GM18511 (cell line): ENCODE data around the gene NPR1.
"Not testable (repeated sequence)": the region's sequence is repeated elsewhere in the genome, so short reads cannot be mapped to it uniquely, and the experiment has no call there.

Source experiments
- ATAC-seq: cut with Tn5 transposase; IDR thresholded peaks from one replicate; pipeline ENCODE4 v1.9.1; 2021; ENCODE audit warnings: mild to moderate bottlenecking, moderate library complexity; ENCODE audit not compliant: unreplicated experiment

The NPR1 gene

DNA sequence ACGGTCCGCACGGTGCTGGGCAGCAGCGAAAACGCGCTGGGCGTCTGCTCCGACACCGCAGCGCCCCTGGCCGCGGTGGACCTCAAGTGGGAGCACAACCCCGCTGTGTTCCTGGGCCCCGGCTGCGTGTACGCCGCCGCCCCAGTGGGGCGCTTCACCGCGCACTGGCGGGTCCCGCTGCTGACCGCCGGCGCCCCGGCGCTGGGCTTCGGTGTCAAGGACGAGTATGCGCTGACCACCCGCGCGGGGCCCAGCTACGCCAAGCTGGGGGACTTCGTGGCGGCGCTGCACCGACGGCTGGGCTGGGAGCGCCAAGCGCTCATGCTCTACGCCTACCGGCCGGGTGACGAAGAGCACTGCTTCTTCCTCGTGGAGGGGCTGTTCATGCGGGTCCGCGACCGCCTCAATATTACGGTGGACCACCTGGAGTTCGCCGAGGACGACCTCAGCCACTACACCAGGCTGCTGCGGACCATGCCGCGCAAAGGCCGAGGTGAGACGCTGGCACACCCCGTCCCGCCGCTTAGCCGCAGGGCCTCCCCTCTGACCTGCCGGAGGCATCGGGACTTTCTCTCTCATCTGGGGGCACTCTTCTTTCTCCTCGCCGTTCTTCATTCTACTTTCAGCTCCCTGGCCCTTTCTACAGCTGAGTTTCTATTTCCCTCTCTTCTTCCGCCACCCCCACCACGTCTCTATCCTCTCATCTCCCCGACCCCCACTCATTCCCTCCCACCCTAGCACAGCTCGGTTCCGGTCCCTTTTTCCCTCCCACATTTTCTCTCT, 1.0 kb downstream of the NPR1 start:
- ATAC-seq, result no peak

GRCh38 chr1:153680120-153680403, 1.6 kb downstream of the NPR1 start:
- ATAC-seq, result no peak

DNA sequence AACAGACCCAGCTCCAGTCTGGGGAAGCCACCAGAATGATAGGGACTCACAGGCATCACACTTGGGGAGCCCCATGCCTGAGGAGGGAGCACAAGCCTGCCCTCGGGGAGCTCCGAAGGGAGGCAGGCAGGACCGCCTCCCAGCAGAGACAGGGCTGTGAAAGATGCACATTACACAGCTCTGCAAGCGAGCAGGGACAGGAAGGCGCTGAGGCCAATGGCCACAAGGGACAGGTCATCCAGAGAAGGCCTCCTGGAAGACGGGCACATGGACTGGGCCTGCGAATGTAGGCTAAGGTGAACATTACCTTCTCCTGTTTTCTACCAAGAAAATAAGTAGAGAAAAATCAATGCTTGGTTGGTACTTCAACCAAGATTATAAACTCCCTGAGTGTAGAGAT, 4.2 kb downstream of the NPR1 start:
- ATAC-seq, result no peak

GRCh38 chr1:153683854-153684253, 5.4 kb downstream of the NPR1 start:
- no peak for ATAC-seq

DNA sequence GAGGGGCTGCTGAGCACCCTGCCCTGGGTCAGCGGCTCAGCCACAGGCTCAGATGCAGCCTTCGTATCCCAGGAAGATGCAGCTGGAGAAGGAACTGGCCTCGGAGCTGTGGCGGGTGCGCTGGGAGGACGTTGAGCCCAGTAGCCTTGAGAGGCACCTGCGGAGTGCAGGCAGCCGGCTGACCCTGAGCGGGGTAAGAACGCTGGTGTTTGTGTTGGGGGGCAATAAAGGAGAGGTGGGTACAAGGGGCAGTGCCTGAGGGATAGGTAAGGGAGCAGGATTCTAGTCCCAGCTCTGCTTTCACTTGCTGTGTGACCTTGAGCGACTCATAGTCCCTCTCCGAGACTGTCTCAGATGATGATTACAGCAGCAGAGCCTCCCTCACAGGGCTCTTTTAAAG, 6.4 kb downstream of the NPR1 start:
- no peak for ATAC-seq

- ATAC-seq, result no peak
Measured at GRCh38 chr1:153685544-153686340, 7.3 kb downstream of the NPR1 start.

- no peak for ATAC-seq
Measured at GRCh38 chr1:153687346-153688125, 9.0 kb downstream of the NPR1 start.

DNA sequence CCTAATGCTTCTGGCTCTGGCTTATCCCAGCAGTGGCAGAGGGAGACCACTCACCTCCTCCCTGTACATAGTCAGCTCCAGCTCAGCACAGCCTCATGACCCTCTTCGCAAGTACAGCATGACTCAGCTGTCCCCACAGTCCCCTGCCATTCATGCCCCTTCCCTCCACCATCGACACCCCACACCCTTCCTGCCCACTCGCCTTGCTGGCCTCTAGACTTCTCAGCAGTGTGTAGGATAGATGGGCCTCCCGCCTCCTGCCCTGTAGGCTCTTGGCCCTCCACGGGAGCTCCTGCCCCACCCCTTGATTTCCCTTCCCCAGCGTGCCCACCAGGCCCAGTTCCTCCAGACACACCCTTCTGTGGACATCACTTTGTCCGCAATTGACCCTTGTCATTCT, 9.8 kb downstream of the NPR1 start:
- no peak for ATAC-seq

DNA sequence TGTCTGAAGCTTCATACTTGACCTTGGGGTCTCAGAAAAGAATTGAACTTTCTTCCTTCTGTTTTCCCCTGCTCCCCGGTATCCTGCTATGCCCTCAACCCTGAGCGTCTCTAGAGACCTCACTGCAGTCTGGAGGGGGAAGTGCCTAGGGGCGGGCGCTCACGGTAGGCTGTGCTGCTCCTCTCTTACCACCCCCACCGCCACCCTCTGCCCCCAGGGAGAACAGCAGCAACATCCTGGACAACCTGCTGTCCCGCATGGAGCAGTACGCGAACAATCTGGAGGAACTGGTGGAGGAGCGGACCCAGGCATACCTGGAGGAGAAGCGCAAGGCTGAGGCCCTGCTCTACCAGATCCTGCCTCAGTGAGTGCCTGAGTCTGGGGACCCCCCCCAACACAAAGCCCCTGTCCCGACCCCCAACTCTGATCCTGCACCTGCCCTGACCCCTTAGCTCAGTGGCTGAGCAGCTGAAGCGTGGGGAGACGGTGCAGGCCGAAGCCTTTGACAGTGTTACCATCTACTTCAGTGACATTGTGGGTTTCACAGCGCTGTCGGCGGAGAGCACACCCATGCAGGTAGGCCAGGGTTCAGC, 10.3 kb downstream of the NPR1 start:
- ATAC-seq, result no peak

DNA sequence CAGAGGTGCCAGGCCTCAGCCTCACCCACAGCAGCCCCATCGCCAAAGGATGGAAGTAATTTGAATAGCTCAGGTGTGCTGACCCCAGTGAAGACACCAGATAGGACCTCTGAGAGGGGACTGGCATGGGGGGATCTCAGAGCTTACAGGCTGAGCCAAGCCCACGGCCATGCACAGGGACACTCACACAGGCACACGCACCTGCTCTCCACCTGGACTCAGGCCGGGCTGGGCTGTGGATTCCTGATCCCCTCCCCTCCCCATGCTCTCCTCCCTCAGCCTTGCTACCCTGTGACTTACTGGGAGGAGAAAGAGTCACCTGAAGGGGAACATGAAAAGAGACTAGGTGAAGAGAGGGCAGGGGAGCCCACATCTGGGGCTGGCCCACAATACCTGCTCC, 15.0 kb downstream of the NPR1 start:
- ATAC-seq, result no peak

DNA sequence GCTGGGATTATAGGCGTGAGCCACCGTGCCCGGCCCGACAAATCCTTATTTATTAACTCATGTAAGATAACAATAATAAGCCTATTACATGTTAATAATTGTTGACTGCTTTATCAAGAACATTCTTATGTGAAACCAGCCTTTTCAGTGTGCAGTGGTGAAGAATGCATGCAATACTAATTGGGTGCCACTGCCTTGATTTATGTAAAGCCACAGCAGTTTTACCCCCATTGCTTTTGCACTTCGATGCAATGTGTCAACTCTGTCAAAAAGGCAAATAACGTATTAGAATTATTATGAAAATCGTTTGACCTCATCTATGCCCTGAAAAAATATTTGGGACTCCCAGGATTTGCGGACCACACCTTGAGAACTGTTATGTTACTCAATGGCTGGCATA, 18.3 kb downstream of the NPR1 start:
- no peak for ATAC-seq

DNA sequence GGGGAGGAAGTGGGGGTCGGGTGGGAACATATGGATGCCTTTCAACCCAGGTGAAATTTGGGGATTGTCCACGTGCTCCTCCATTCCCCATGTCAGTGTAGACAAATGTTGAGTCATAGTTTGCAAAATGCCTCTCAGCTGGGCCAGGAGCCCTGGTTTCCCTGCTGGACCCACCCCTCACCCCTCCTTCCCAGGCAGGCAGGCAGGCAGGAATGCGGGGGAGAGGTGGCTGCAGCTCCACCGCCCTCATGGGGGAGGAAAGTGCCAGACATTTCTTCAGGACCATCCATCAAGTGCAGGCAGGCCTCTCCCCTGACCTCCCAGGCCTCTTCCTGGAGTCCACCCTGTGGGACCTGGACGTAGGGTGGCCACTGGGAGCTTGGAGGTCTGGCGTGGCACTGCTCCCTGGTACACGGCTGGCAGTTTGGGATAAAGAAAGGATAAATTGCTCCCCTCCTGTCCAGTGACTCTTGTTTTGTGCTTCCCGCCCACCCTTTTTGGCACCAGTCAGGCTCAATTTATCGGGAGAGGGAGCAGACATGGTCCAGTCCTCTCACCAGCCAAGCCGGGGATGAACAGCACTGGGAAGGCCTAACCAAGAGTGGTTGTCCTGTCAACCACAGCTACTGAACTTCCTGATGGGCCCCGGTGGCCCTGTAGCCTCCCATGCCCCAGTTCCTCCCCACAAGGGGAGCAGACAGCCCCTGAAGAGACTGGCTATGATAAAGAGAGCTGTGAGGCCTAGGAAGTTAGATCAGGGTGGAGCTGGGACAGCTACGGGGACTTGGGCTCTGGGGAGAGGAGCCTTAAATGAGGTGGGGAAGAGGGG, 18.9 kb downstream of the NPR1 start:
- ATAC-seq, result no peak

DNA sequence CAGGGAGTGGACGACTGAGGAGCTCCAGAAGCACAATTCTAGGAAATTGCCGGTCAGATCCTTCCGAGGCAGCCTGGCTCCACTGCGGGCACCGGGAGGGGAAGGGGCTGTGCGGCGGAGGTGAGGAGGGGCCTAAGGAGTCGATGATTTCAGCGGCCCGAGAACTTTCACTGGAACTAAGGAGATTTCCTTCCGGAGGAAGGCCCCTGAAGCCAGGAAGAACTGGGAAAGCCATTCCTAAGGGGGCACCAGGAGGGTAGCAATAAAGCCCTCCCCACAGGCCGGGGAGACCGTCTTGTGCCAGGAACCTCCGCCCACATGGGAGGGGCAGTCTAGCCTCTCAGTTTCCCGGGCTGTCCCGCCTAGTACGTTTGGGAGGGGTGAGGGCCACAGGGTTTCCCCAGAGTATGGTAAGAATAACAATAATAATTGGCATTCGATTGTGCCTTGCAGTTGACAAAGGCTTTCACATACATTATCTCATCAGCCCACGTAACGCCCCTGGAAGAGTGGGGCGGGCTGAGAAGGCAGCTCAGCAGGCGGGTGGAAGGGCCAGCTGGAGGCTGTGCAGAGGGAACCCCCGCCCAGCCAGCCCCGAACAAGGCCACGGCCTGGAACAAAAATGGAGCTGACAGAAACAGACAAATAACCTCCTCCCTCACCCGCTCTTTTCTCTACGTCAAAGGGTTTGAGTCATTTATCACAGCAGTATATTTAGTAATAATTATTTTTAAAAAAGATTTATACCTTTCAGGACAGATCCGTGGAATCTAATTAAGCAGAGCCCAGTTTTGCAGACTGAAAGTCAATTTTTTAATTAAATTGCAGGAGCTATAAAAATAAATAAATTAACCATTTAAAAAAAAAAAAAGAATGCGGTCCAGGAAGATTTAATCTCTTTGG, 19.8 kb downstream of the NPR1 start:
- ATAC-seq, result no peak

DNA sequence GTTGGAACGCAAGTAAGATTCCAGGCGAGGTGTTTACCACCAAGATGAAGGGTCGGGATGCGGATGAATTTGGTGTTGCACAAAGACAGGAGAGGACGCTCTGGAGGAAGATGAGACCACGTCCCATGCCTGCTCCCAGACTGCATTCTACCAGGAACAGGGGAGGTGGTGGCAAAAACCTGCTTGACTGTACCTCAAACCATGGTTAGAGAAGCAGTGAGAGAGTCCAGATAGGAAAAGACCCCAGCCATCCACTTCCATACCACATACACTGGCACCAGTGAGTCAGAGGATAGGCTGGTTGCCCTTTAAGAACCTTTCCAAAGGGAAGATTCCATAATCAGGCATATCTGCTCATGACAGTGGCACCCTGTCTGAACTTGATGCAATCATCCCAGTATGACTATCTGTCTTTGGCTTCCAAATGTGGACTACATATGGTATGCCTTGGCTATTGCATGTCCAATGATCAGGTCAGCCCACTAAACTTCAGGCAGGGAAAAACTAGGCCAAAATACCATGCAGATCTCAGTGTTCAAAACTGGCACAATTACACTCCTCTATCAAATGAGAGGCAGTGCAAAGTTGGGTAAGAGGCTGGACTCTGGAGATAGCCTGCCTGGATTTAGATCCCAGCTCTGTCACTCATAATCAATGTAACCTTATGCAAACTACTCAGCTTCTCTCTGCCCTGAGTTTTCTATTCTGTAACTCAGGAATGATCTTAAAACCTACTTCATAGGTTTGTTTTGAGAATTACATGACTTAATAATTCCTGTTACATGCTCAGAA, 20.6 kb downstream of the NPR1 start:
- no peak for ATAC-seq

GRCh38 chr1:153699768-153700167, 21.3 kb downstream of the NPR1 start:
- no peak for ATAC-seq

DNA sequence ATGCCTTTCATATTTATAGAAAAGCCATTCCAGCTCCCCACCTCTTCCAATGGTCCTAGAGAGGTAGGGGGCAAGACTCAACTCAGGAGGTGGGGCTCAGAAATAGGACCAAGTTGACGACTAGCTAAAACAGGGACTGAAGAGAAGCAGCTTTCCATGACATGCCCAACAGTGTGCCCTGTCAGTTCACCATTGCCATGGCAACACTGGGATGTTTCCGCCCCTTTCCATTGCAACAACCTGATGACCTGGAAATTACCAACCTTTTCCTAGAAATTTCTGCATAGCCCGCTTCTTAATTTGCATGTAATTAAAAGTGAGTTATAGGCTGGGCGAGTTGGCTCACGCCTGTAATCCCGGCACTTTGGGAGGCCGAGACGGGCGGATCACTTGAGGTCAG, 27.0 kb downstream of the NPR1 start:
- ATAC-seq, result no peak

GRCh38 chr1:153711026-153711425, 32.5 kb downstream of the NPR1 start:
- ATAC-seq, result no peak

DNA sequence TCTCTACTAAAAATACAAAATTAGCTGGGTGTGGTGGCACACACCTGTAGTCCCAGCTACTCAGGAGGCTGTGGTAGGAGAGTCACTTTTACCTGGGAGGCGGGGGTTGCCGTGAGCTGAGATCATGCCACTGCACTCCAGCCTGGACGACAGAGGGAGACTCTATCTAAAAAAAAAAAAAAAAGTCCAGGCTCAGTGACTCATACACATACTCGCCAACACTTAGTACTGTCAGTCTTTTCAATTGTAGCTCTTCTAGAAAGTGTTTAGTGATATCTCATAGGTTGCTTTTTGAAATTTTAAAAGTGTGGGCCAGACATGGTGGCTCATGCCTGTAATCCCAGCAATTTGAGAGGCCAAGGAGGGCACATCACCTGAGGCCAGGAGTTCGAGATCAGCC, 37.7 kb downstream of the NPR1 start:
- ATAC-seq, result not testable (repeated sequence)

GRCh38 chr1:153717330-153717729, 38.8 kb downstream of the NPR1 start:
- ATAC-seq, result no peak
